Astrocyte (in vitro differentiated cells and primary cell): Measurements from ENCODE around the gene C11orf24. TPM values are rescaled to one million over a fixed set of nuclear protein-coding genes. Genes with fewer than 3 reads are reported as not detected.
"Not testable (repeated sequence)": the region's sequence is repeated elsewhere in the genome, so short reads cannot be mapped to it uniquely, and the experiment has no call there.

ENCODE experiments used
- DNase-seq: peaks from one replicate; pipeline ENCODE4 v3.0.0-alpha.2; 2010; ENCODE audit warnings: low read depth
- FAIRE-seq: peaks from 2 replicates; lab custom pipeline; 2011; peaks lifted over from hg19 to GRCh38; lab: Jason Lieb, UNC
- H2AFZ ChIP-seq: 2 replicates; pipeline ENCODE4 v1.6.0; 2012; ENCODE audit warnings: low read depth, low read length, inconsistent platforms
- H3K27ac ChIP-seq: 2 replicates; pipeline ENCODE4 v1.5.1; 2011; ENCODE audit warnings: low read depth, low read length, inconsistent platforms
- H3K27me3 ChIP-seq: 2 replicates; pipeline ENCODE4 v1.6.0; 2011; ENCODE audit warnings: low read length, inconsistent platforms; ENCODE audit not compliant: insufficient read depth
- H3K36me3 ChIP-seq: 2 replicates; pipeline ENCODE4 v1.5.1; 2011; ENCODE audit warnings: low read length, inconsistent platforms; ENCODE audit not compliant: insufficient read depth
- H3K4me1 ChIP-seq: 2 replicates; pipeline ENCODE4 v1.5.1; 2011; ENCODE audit warnings: low read length, inconsistent platforms; ENCODE audit not compliant: insufficient read depth
- H3K4me2 ChIP-seq: 2 replicates; pipeline ENCODE4 v1.6.0; 2012; ENCODE audit warnings: low read length, inconsistent platforms
- H3K4me3 ChIP-seq: 2 replicates; pipeline ENCODE4 v1.5.1; 2011; ENCODE audit warnings: low read depth, mild to moderate bottlenecking, low read length, inconsistent platforms; ENCODE audit not compliant: insufficient read depth
- H3K79me2 ChIP-seq: 2 replicates; pipeline ENCODE4 v1.6.0; 2012; ENCODE audit warnings: mild to moderate bottlenecking, low read length, inconsistent platforms; ENCODE audit not compliant: insufficient read depth
- H3K9ac ChIP-seq: 2 replicates; pipeline ENCODE4 v1.6.0; 2012; ENCODE audit warnings: mild to moderate bottlenecking, low read length, inconsistent platforms
- H3K9me3 ChIP-seq: 2 replicates; pipeline ENCODE4 v1.5.1; 2012; ENCODE audit warnings: low read depth, mild to moderate bottlenecking, low read length, inconsistent platforms; ENCODE audit not compliant: insufficient read depth
- H4K20me1 ChIP-seq: 2 replicates; pipeline ENCODE4 v1.6.0; 2012; ENCODE audit warnings: low read length, inconsistent platforms; ENCODE audit not compliant: insufficient read depth
- H3K27ac Mint-ChIP-seq: one replicate; pipeline ENCODE4 v1.8.0; 2021; ENCODE audit warnings: mild to moderate bottlenecking, mixed read lengths; ENCODE audit not compliant: unreplicated experiment
- H3K27me3 Mint-ChIP-seq: one replicate; pipeline ENCODE4 v1.8.0; 2021; ENCODE audit warnings: low read depth, mixed read lengths; ENCODE audit not compliant: unreplicated experiment
- H3K36me3 Mint-ChIP-seq: one replicate; pipeline ENCODE4 v1.8.0; 2021; ENCODE audit warnings: low read depth, mixed read lengths; ENCODE audit not compliant: unreplicated experiment
- H3K4me1 Mint-ChIP-seq: one replicate; pipeline ENCODE4 v1.8.0; 2021; ENCODE audit warnings: low read depth, mixed read lengths; ENCODE audit not compliant: unreplicated experiment
- H3K4me3 Mint-ChIP-seq: one replicate; pipeline ENCODE4 v1.8.0; 2021; ENCODE audit warnings: mild to moderate bottlenecking, moderate library complexity, mixed read lengths; ENCODE audit not compliant: unreplicated experiment
- H3K9me3 Mint-ChIP-seq: one replicate; pipeline ENCODE4 v1.8.0; 2021; ENCODE audit warnings: mild to moderate bottlenecking, mixed read lengths; ENCODE audit not compliant: unreplicated experiment
- EZH2 ChIP-seq: IDR thresholded peaks from 2 replicates; pipeline ENCODE4 v1.6.1; 2012; ENCODE audit warnings: mild to moderate bottlenecking, low read length, inconsistent platforms; ENCODE audit not compliant: insufficient read depth
- total RNA-seq: library from RNA; stranded (reverse); gene quantifications from 2 replicates; pipeline ENCODE4 v1.2.1, GENCODE V29; 2021
- TF ChIP-seq, protein P1 (sequence below): IDR thresholded peaks from 2 replicates; pipeline ENCODE4 v1.5.1; 2011; ENCODE audit warnings: low read depth, mild to moderate bottlenecking, inconsistent platforms, low read length, moderate library complexity; ENCODE audit not compliant: insufficient read depth

C11orf24 gene
- total RNA-seq, 1 donor from 2014 or later: 79.8 TPM

DNA sequence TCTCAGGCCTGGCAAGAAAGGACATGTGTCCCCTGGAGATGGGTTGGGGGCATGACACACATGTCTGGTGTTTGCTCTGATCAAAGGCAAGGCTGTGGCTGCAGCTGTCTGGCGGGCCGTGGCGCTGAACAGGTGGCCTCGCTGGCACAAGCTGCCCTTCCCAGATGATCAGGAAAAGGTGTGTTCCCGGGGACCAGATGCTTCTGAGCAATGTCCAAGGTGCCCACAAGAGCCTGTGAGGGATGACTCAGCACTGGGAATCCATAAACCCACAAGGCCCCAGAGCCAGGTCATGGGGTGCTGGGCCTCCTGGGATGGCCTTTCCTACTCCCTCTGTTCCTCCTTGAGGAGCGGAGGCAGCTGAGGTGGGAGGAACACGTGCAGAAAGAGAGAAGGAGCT, 30.9 kb upstream of the C11orf24 start:
- Mint-ChIP-seq H3K27me3 (peaks cover 16% of the 10 kb centered on the region), H3K36me3 (no peaks in the 10 kb centered on the region), H3K4me3 (no peak overlapping the region), H3K4me1 (no peaks in the 10 kb centered on the region), H3K27ac (no peak overlapping the region), H3K9me3 (peaks cover 2% of the 10 kb centered on the region)
- FAIRE-seq (no peak), DNase-seq (peak; percentile 31)
- H3K36me3 ChIP-seq: no peaks in the 10 kb centered on the region
- H3K4me2 ChIP-seq: no peak overlapping the region
- no peak overlapping the region for H2AFZ ChIP-seq
- no peak overlapping the region for H3K9ac ChIP-seq
- no peaks in the 10 kb centered on the region for H4K20me1 ChIP-seq
- H3K9me3 ChIP-seq: peaks cover 3% of the 10 kb centered on the region
- H3K4me1 ChIP-seq: no peaks in the 10 kb centered on the region
- no peaks in the 10 kb centered on the region for H3K79me2 ChIP-seq
- TF ChIP-seq EZH2: no peak
- TF ChIP-seq, protein P1, sequence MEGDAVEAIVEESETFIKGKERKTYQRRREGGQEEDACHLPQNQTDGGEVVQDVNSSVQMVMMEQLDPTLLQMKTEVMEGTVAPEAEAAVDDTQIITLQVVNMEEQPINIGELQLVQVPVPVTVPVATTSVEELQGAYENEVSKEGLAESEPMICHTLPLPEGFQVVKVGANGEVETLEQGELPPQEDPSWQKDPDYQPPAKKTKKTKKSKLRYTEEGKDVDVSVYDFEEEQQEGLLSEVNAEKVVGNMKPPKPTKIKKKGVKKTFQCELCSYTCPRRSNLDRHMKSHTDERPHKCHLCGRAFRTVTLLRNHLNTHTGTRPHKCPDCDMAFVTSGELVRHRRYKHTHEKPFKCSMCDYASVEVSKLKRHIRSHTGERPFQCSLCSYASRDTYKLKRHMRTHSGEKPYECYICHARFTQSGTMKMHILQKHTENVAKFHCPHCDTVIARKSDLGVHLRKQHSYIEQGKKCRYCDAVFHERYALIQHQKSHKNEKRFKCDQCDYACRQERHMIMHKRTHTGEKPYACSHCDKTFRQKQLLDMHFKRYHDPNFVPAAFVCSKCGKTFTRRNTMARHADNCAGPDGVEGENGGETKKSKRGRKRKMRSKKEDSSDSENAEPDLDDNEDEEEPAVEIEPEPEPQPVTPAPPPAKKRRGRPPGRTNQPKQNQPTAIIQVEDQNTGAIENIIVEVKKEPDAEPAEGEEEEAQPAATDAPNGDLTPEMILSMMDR: no peak
- H3K27me3 ChIP-seq: no peaks in the 10 kb centered on the region
- no peak overlapping the region for H3K27ac ChIP-seq
- no peak overlapping the region for H3K4me3 ChIP-seq

DNA sequence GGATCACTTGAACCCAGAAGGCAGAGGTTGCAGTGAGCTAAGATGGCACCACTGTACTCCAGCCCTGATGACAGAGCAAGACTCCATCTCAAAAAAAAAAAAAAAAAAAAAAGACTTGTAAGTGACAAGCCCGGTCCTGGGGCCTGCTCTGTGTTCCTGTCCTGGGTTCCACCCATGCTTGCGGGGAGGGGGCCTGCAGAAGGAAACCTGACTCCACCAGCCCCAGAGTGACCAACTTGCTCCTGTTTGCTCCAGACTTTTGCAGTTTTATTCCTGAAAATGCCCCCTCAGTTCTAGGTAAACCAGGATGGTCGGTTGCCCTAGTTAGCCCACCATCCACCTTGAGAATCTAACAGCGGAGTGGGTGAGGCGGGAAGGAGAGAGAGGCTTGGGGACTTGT, 30.5 kb upstream of the C11orf24 start:
- Mint-ChIP-seq H3K27me3 (peaks cover 16% of the 10 kb centered on the region), H3K4me3 (no peak overlapping the region), H3K4me1 (no peaks in the 10 kb centered on the region), H3K36me3 (no peaks in the 10 kb centered on the region), H3K27ac (no peak overlapping the region), H3K9me3 (peaks cover 2% of the 10 kb centered on the region)
- FAIRE-seq (no peak), DNase-seq (no peak)
- H3K4me1 ChIP-seq: no peaks in the 10 kb centered on the region
- H3K9me3 ChIP-seq: peaks cover 3% of the 10 kb centered on the region
- no peaks in the 10 kb centered on the region for H3K79me2 ChIP-seq
- no peak overlapping the region for H3K4me2 ChIP-seq
- no peak for TF ChIP-seq EZH2
- TF ChIP-seq, protein P1: no peak
- no peak overlapping the region for H3K27ac ChIP-seq
- no peaks in the 10 kb centered on the region for H3K36me3 ChIP-seq
- H4K20me1 ChIP-seq: no peaks in the 10 kb centered on the region
- H2AFZ ChIP-seq: no peak overlapping the region
- no peaks in the 10 kb centered on the region for H3K27me3 ChIP-seq
- H3K4me3 ChIP-seq: no peak overlapping the region
- no peak overlapping the region for H3K9ac ChIP-seq

DNA sequence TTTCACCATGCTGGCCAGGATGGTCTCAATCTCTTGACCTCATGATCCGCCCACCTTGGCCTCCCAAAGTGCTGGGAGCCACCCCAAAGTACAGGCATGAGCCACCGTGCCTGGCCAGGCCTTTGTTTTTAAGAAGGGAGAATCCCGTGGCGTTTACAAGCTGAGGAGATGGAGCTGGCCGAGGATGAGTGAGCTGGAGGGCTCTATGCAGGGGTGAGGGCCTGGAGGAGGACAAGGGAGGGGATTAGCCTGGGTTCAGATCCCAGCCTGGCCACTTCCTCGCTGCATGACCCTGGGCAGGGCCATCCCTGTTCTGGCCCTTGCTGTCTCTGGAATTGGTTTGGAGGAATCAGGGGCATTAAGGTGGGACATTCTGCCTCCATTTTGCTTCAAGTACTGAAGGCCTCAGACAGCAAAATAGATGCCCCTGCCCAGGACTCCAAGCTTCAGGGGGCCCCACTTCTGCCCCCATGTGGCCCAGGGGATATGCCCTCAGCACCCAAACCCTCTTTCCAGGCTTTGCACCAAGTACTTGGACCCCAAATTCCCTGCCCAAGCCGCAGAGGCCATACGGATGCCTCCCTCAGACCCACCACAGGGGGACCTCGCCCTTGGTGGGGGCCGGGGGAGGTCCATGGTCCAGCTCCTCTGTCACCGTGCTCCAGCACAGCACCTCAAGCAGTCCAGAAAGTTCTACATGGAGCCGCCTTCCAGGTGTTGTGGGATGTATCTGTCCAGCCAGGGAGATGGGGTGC, 28.5 kb upstream of the C11orf24 start:
- no peak for FAIRE-seq
- H3K36me3 Mint-ChIP-seq: no peaks in the 10 kb centered on the region
- TF ChIP-seq, protein P1: no peak
- no peak for TF ChIP-seq EZH2

DNA sequence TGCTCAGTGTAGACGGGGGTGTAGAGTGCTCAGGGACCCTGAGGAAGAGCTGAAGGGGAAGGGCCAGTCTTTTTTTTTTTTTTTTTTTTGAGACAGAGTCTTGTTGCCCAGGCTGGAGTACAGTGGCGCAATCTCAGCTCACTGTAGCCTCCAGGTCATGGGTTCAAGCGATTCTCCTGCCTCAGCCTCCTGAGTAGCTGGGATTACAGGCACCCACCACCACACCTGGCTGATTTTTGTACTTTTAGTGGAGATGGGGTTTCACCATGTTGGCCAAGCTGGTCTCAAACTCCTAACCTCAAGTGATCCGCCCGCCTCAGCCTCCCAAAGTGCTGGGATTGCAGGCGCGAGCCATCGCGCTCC, 27.7 kb upstream of the C11orf24 start:
- not testable (repeated sequence) for H3K27ac Mint-ChIP-seq, H3K4me3 ChIP-seq, H3K36me3 ChIP-seq, H2AFZ ChIP-seq, H3K27ac ChIP-seq, H3K27me3 ChIP-seq, H4K20me1 ChIP-seq, H3K9me3 ChIP-seq, H3K4me1 ChIP-seq, H3K9ac ChIP-seq, H3K4me3 Mint-ChIP-seq, FAIRE-seq, DNase-seq, H3K79me2 ChIP-seq, H3K4me2 ChIP-seq, H3K36me3 Mint-ChIP-seq, H3K4me1 Mint-ChIP-seq, H3K9me3 Mint-ChIP-seq
- peaks cover 18% of the 10 kb centered on the region for H3K27me3 Mint-ChIP-seq

More for the DNA sequence above, 28.5 kb upstream of the C11orf24 start:
- Histone ChIP-seq H3K36me3 (no peaks in the 10 kb centered on the region), H3K4me2 (no peak overlapping the region), H3K4me3 (no peak overlapping the region), H3K79me2 (no peaks in the 10 kb centered on the region), H3K27me3 (no peaks in the 10 kb centered on the region), H3K27ac (no peak overlapping the region), H2AFZ (no peak overlapping the region), H4K20me1 (no peaks in the 10 kb centered on the region), H3K4me1 (no peaks in the 10 kb centered on the region), H3K9ac (no peak overlapping the region), H3K9me3 (peaks cover 3% of the 10 kb centered on the region)
- Mint-ChIP-seq H3K4me1 (no peaks in the 10 kb centered on the region), H3K27ac (no peak overlapping the region), H3K27me3 (peaks cover 18% of the 10 kb centered on the region), H3K4me3 (no peak overlapping the region), H3K9me3 (peaks cover 2% of the 10 kb centered on the region)
- no peak for DNase-seq
